ENCODE measurements around the gene PRKCA.
A peak's percentile ranks its signal among the peaks of the same experiment; 100 is the strongest.
"Not testable (repeated sequence)": the region's sequence is repeated elsewhere in the genome, so short reads cannot be mapped to it uniquely, and the experiment has no call there.

Gene PRKCA

DNA sequence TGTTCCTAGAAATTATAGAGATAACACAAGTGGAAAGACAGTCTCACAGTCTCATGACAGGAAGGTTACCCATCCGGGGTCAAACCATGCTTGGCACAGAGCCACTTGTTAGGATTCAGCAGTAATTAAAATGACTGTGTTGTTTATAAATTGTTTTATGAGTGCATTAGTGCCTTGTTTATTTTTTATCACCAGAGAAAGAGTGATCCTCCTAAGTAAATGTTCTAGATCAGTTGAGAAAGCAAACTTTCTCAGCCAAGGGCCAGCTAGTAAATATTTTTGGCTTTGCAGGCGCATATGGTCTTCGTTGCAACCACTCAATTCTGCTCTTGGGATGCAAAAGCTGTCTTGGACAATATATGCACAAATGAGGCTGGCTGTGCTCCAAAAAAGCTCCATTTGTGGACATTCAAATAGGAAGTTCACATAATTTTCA is 278.6 kb downstream of the PRKCA start:
- DNase-seq, result peak; percentile 40

GRCh38 chr17:66582373-66583111 is 280.1 kb downstream of the PRKCA start:
- DNase-seq, result no peak

- DNase-seq, result no peak
These were observed 280.8 kb downstream of the PRKCA start for GRCh38 chr17:66583112-66583748.

GRCh38 chr17:66584927-66585326 is 282.5 kb downstream of the PRKCA start:
- no peak for DNase-seq

DNA sequence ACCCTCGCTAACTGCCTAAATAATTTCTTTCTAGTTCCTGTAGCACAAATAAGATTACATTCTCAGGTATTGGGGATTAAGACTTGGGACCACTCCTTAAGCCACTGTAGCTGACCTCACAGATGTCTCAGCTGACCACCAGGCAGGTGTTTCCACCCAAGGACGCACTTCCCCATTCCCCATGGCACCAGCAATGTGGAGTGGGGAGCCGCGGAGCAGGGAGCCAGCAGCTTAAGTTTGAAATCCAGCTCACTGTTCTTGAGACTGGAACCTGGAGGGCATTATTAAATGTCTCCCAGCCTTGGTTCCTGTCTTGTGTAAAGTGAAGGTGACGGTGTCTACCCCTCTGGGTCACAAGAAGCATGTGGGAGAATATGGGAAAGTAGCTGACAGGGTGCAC is 283.1 kb downstream of the PRKCA start:
- no peak for DNase-seq

- DNase-seq, result no peak
These were observed 287.5 kb downstream of the PRKCA start for GRCh38 chr17:66589892-66590291.

GRCh38 chr17:66593116-66593515 is 290.7 kb downstream of the PRKCA start:
- DNase-seq, result no peak

DNA sequence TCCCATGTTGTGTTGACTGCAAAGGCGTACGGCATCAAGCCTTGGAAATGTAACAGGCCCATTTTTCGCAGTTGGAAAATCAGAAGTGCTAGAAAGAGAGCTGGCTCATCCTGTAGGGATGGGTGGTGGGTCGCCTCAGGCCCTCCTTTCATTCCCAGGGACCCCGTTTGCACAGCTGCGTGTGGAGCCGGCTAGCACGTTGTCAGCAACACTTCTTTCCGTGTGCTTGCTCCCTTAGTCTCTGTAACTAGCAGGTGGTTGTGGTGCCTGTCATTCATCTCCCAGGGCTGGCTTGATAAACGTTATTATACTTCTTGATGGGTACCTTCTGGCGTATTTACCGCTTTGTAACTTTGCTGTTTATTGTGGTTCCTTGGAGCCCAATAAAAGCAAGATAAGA is 293.5 kb downstream of the PRKCA start:
- no peak for DNase-seq

DNA sequence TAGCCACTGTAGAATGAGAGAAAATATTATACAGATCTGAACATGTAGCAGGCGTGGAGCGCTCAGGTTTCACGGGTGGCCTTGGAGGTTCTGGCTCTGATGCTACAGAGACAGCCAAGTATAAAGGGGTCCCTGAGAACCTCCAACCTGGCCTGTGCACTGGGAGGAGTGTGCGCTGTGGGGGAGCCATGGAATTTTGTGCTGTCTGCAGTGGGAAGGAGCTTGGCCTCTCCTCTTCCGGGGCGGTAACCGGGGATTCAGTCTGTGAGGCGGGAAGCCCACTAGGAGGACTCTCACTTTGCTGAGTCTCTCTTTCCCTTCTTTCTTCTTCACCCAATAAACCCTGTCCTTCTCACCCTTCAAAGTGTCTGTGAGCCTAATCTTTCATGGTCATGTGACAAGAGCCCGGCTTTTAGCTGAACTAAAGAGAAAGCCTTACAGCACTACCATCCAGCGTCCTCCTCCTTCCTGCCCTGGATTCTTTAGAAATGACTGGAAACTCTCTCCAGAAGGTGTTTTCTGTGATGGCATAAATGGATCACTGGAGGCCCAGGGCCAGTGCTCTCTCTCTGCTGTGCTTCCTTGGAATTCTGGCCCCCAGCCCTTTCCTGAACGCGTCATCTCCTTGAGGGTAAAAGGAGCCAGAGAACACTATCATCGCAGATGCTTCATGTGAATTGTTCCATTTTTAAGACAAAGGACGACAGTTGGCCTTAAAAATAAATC is 300.4 kb downstream of the PRKCA start:
- peak; percentile 18 for DNase-seq

DNA sequence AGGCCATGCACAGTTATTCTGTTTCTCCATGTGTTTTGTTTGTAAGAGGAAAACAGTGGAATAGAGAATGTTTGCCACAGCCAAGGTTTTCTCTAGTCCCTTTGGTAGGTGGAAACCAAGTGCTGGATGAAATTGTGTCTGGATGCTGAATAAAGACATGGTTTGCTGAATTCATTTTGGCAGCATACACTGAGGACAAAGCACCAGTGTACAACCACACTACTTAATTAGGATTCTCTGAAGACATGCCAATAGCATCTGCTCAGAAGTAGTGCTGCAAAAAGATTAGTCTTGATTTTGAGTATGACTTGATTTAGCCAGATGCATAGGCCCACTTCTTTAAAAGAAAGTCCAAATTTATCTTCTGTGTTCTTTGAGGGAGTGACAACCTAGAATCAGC is 302.0 kb downstream of the PRKCA start:
- DNase-seq, result no peak

GRCh38 chr17:66605541-66605940 is 303.1 kb downstream of the PRKCA start:
- peak; percentile 48 for DNase-seq

GRCh38 chr17:66610361-66611133 is 308.1 kb downstream of the PRKCA start:
- DNase-seq, result no peak

DNA sequence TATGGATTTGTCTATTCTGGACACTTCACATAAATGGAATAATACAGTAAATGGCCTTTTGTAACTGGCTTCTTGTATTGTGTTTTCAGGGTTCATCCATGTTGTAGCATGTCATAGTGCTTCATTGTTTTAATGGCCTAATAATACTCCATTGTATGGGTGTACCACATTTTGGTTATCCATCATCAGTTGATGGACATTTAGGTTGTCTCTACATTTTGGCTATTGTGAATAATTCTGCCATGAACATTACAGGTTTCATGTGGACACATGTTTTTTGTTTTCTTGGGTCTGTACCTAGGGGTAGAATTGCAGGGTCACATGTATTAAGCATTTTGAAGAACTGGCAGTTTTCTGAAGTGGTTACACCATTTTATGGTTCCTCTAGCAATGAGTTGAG is 309.0 kb downstream of the PRKCA start:
- no peak for DNase-seq

GRCh38 chr17:66612993-66613392 is 310.6 kb downstream of the PRKCA start:
- no peak for DNase-seq

- DNase-seq, result no peak
These were observed 312.1 kb downstream of the PRKCA start for GRCh38 chr17:66614469-66614868.

- DNase-seq, result no peak
These were observed 316.8 kb downstream of the PRKCA start for GRCh38 chr17:66619206-66619605.

- peak; percentile 24 for DNase-seq
These were observed 318.1 kb downstream of the PRKCA start for GRCh38 chr17:66620528-66620927.

GRCh38 chr17:66624630-66625029 is 322.2 kb downstream of the PRKCA start:
- not testable (repeated sequence) for DNase-seq

- peak; percentile 62 for DNase-seq
These were observed 322.9 kb downstream of the PRKCA start for GRCh38 chr17:66625311-66625767.

DNA sequence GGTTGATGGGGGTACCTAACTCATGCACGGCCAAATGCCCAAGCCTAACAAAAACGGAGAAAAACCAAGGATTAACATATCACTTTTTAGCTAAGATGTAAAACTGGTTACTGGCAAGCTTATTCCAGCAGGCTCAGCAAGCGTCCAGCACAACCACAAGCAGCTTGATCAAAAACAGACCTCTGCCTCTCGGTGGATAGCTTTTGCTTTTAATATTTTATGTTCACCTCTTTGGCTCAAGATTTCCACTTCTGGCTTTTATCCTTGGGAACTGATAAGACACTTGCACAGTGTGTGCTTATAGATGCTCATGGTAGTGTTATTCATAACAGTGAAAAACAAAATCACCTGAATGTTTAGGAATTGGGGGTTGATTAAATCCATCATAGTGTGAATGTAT is 325.6 kb downstream of the PRKCA start:
- DNase-seq, result peak; percentile 47

DNA sequence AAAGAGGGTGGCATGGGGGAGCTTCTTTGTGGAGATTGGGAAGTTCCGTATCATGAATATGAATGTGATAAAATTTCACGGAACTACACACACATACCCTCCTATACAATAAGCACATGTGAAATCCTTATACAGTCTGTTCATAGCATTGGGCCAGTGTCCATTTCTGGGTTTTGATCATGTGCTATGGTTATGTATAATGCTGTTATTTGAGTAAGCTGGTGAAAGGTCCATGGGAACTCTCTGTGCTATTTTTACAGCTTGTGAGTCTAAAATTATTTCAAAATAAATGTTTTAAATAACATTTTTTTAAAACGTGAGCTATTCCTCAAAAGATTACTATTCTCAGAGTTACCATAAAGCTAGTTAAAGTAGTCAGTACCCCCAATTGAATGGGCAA is 327.3 kb downstream of the PRKCA start:
- DNase-seq, result no peak

DNA sequence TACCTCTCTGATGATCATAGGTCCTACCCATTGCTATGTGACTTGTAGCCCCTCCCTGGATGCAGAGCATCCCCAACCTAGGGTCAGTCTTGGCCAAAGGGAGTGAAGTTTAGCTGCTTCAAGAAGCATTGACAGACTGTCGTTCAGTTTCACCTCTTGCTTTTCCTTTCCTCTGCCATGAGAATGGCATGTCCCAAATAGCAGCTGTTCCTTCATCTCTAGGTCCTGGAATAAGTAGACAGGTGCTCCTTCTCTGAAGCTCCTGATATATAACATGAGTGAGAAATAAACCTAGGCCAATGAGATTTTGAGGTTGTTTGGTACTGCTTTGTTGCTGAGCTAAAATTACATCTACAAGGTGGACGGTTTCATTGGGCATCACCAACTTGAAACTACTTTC is 328.0 kb downstream of the PRKCA start:
- DNase-seq, result no peak

Measured in fibroblast of skin of scalp (primary cell).